ENCODE results near the gene C3orf20.

- TF ChIP-seq CTCF (IDR thresholded peaks at IDR 0.05) (no peak), POLR2A (IDR thresholded peaks at IDR 0.05) (no peak), EP300 (IDR thresholded peaks at IDR 0.05) (no peak), POLR2AphosphoS5 (IDR thresholded peaks at IDR 0.05) (no peak)
Measured at GRCh38 chr3:14699643-14700042, 24.7 kb downstream of the C3orf20 start.

Measured in sigmoid colon (tissue), 4 donors.